DND-41 (cell line): ENCODE data around the gene PRXL2B.

Source experiments
- CTCF ChIP-seq: IDR thresholded peaks from 2 replicates; pipeline ENCODE4 v1.5.1; 2012; ENCODE audit warnings: borderline replicate concordance, low read length, moderate library complexity, mild to moderate bottlenecking; ENCODE audit not compliant: poor library complexity, severe bottlenecking; ENCODE audit errors: extremely low read depth
- EZH2 ChIP-seq: IDR thresholded peaks from 3 replicates; pipeline ENCODE4 v1.6.1; 2012; ENCODE audit warnings: borderline replicate concordance, low read depth, mild to moderate bottlenecking, moderate library complexity, low read length, inconsistent platforms; ENCODE audit not compliant: severe bottlenecking

GRCh38 chr1:2636733-2637132 lies 50.2 kb downstream of the PRXL2B start:
- TF ChIP-seq CTCF = no peak
- TF ChIP-seq EZH2 = no peak
